ENCODE measurements around the gene SSTR3.

- no peak for TF ChIP-seq ZFP3 (CRISPR knock-in tag; IDR thresholded peaks at IDR 0.05)
- TF ChIP-seq ISL1 (CRISPR knock-in tag; IDR thresholded peaks at IDR 0.05): no peak
- TF ChIP-seq, protein P1, sequence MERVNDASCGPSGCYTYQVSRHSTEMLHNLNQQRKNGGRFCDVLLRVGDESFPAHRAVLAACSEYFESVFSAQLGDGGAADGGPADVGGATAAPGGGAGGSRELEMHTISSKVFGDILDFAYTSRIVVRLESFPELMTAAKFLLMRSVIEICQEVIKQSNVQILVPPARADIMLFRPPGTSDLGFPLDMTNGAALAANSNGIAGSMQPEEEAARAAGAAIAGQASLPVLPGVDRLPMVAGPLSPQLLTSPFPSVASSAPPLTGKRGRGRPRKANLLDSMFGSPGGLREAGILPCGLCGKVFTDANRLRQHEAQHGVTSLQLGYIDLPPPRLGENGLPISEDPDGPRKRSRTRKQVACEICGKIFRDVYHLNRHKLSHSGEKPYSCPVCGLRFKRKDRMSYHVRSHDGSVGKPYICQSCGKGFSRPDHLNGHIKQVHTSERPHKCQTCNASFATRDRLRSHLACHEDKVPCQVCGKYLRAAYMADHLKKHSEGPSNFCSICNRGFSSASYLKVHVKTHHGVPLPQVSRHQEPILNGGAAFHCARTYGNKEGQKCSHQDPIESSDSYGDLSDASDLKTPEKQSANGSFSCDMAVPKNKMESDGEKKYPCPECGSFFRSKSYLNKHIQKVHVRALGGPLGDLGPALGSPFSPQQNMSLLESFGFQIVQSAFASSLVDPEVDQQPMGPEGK (CRISPR knock-in tag; IDR thresholded peaks at IDR 0.05; ENCODE audit: borderline replicate concordance): no peak
- TF ChIP-seq, protein P2, sequence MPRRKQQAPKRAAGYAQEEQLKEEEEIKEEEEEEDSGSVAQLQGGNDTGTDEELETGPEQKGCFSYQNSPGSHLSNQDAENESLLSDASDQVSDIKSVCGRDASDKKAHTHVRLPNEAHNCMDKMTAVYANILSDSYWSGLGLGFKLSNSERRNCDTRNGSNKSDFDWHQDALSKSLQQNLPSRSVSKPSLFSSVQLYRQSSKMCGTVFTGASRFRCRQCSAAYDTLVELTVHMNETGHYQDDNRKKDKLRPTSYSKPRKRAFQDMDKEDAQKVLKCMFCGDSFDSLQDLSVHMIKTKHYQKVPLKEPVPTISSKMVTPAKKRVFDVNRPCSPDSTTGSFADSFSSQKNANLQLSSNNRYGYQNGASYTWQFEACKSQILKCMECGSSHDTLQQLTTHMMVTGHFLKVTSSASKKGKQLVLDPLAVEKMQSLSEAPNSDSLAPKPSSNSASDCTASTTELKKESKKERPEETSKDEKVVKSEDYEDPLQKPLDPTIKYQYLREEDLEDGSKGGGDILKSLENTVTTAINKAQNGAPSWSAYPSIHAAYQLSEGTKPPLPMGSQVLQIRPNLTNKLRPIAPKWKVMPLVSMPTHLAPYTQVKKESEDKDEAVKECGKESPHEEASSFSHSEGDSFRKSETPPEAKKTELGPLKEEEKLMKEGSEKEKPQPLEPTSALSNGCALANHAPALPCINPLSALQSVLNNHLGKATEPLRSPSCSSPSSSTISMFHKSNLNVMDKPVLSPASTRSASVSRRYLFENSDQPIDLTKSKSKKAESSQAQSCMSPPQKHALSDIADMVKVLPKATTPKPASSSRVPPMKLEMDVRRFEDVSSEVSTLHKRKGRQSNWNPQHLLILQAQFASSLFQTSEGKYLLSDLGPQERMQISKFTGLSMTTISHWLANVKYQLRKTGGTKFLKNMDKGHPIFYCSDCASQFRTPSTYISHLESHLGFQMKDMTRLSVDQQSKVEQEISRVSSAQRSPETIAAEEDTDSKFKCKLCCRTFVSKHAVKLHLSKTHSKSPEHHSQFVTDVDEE (CRISPR knock-in tag; IDR thresholded peaks at IDR 0.05): no peak
- TF ChIP-seq, protein P3, sequence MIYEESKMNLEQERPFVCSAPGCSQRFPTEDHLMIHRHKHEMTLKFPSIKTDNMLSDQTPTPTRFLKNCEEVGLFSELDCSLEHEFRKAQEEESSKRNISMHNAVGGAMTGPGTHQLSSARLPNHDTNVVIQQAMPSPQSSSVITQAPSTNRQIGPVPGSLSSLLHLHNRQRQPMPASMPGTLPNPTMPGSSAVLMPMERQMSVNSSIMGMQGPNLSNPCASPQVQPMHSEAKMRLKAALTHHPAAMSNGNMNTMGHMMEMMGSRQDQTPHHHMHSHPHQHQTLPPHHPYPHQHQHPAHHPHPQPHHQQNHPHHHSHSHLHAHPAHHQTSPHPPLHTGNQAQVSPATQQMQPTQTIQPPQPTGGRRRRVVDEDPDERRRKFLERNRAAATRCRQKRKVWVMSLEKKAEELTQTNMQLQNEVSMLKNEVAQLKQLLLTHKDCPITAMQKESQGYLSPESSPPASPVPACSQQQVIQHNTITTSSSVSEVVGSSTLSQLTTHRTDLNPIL (CRISPR knock-in tag; IDR thresholded peaks at IDR 0.05; ENCODE audit: low read depth): no peak
- TF ChIP-seq GLIS3 (CRISPR knock-in tag; IDR thresholded peaks at IDR 0.05): no peak
These were observed 1.0 kb downstream of the SSTR3 start for GRCh38 chr22:37211075-37211865.

Data from SK-N-SH treated with all-trans-retinoic acid at 6 μM for 48 hours (cell line).